HG02981 (cell line): ENCODE results near the gene STON2.
"Not testable (repeated sequence)": the region's sequence is repeated elsewhere in the genome, so short reads cannot be mapped to it uniquely, and the experiment has no call there.

ENCODE experiments used
- ATAC-seq: cut with Tn5 transposase; IDR thresholded peaks from one replicate; pipeline ENCODE4 v1.9.1; 2021; ENCODE audit warnings: mild to moderate bottlenecking, moderate library complexity; ENCODE audit not compliant: unreplicated experiment

Gene STON2

GRCh38 chr14:81385419-81385818 lies 14.7 kb downstream of the STON2 start:
- no peak for ATAC-seq

- no peak for ATAC-seq
Measured at GRCh38 chr14:81384900-81385299, 15.2 kb downstream of the STON2 start.

GRCh38 chr14:81382517-81383225 lies 17.5 kb downstream of the STON2 start:
- no peak for ATAC-seq

- ATAC-seq, result not testable (repeated sequence)
Measured at GRCh38 chr14:81380009-81380408, 20.1 kb downstream of the STON2 start.

GRCh38 chr14:81371802-81372201 lies 28.3 kb downstream of the STON2 start:
- no peak for ATAC-seq

- ATAC-seq, result no peak
Measured at GRCh38 chr14:81367563-81367962, 32.6 kb downstream of the STON2 start.

GRCh38 chr14:81366884-81367283 lies 33.2 kb downstream of the STON2 start:
- no peak for ATAC-seq

- no peak for ATAC-seq
Measured at GRCh38 chr14:81366214-81366613, 33.9 kb downstream of the STON2 start.

GRCh38 chr14:81363746-81364378 lies 36.3 kb downstream of the STON2 start:
- ATAC-seq, result no peak

- ATAC-seq, result no peak
Measured at GRCh38 chr14:81353691-81354323, 46.3 kb downstream of the STON2 start.

- ATAC-seq, result no peak
Measured at GRCh38 chr14:81352413-81352812, 47.7 kb downstream of the STON2 start.

- ATAC-seq, result no peak
Measured at GRCh38 chr14:81351205-81351604, 48.9 kb downstream of the STON2 start.

GRCh38 chr14:81350344-81351130 lies 49.6 kb downstream of the STON2 start:
- ATAC-seq, result no peak

GRCh38 chr14:81348061-81348460 lies 52.1 kb downstream of the STON2 start:
- no peak for ATAC-seq

GRCh38 chr14:81345781-81346180 lies 54.3 kb downstream of the STON2 start:
- ATAC-seq, result no peak

- no peak for ATAC-seq
Measured at GRCh38 chr14:81344481-81345160, 55.5 kb downstream of the STON2 start.

GRCh38 chr14:81343701-81344100 lies 56.4 kb downstream of the STON2 start:
- ATAC-seq, result no peak

GRCh38 chr14:81342850-81343580 lies 57.1 kb downstream of the STON2 start:
- no peak for ATAC-seq

- no peak for ATAC-seq
Measured at GRCh38 chr14:81341781-81342180, 58.3 kb downstream of the STON2 start.

- no peak for ATAC-seq
Measured at GRCh38 chr14:81341370-81341769, 58.8 kb downstream of the STON2 start.
